GM06990 (cell line): ENCODE data around the gene VAPA.

Experiments
- DNase-seq: peaks from one replicate; pipeline ENCODE4 v3.0.0-alpha.2; 2011; ENCODE audit not compliant: insufficient read length; ENCODE audit errors: extremely low read depth
- H3K27me3 ChIP-seq: replicated peaks from 2 replicates; pipeline ENCODE4 v1.6.0; 2011; ENCODE audit warnings: low read length; ENCODE audit not compliant: control insufficient read depth, insufficient read depth
- H3K36me3 ChIP-seq: 2 replicates; pipeline ENCODE4 v1.5.1; 2011; ENCODE audit warnings: low read length; ENCODE audit not compliant: control insufficient read depth, insufficient read depth
- H3K4me3 ChIP-seq: replicated peaks from 2 replicates; pipeline ENCODE4 v1.5.1; 2011; ENCODE audit warnings: low read depth, mild to moderate bottlenecking, control low read depth, low read length
- CTCF ChIP-seq: IDR thresholded peaks from 2 replicates; pipeline ENCODE4 v1.5.1; 2011; ENCODE audit warnings: low read length, control low read depth, mild to moderate bottlenecking, inconsistent platforms; ENCODE audit not compliant: insufficient read depth, poor library complexity, severe bottlenecking

Gene VAPA

GRCh38 chr18:9925795-9926194 lies 12.0 kb downstream of the VAPA start:
- Histone ChIP-seq H3K27me3 (no peaks in the 10 kb centered on the region), H3K4me3 (no peak overlapping the region), H3K36me3 (no peaks in the 10 kb centered on the region)
- DNase-seq: no peak
- TF ChIP-seq CTCF: no peak

- H3K4me3 ChIP-seq: no peak overlapping the region
- no peak for TF ChIP-seq CTCF
- H3K27me3 ChIP-seq: no peaks in the 10 kb centered on the region
- no peaks in the 10 kb centered on the region for H3K36me3 ChIP-seq
- no peak for DNase-seq
Observed at GRCh38 chr18:9926223-9926894, 12.5 kb downstream of the VAPA start.

GRCh38 chr18:9926977-9927376 lies 13.2 kb downstream of the VAPA start:
- no peak overlapping the region for H3K4me3 ChIP-seq
- TF ChIP-seq CTCF: no peak

GRCh38 chr18:9927392-9928063 lies 13.7 kb downstream of the VAPA start:
- Histone ChIP-seq H3K4me3 (no peak overlapping the region), H3K36me3 (no peaks in the 10 kb centered on the region; the same call in 1 of the 2 replicates), H3K27me3 (no peaks in the 10 kb centered on the region)
- DNase-seq: no peak
- TF ChIP-seq CTCF: no peak

More at GRCh38 chr18:9926977-9927376, 13.2 kb downstream of the VAPA start:
- H3K36me3 ChIP-seq: no peaks in the 10 kb centered on the region
- no peaks in the 10 kb centered on the region for H3K27me3 ChIP-seq
- no peak for DNase-seq

GRCh38 chr18:9928646-9929259 lies 14.9 kb downstream of the VAPA start:
- no peaks in the 10 kb centered on the region for H3K27me3 ChIP-seq
- no peak for DNase-seq
- no peaks in the 10 kb centered on the region; the same call in none of the 2 replicates for H3K36me3 ChIP-seq
- no peak overlapping the region for H3K4me3 ChIP-seq
- no peak for TF ChIP-seq CTCF
